H1 (cell line): ENCODE measurements around the gene TNFRSF13B.

Experiments
- ASH2L ChIP-seq: fragments of 200-600, 300-600 bp; sonication (generic); IDR thresholded peaks from one replicate; pipeline ENCODE4 v1.7.1; 2017; ENCODE audit warnings: low read length
- CBX8 ChIP-seq: fragments of 300-800, 300-1000 bp; sonication (generic); IDR thresholded peaks from 2 replicates; pipeline ENCODE4 v1.7.1; 2016; ENCODE audit warnings: low read depth, low read length, borderline replicate concordance
- CTCF ChIP-seq, 3 experiments: IDR thresholded peaks; 1 replicate in 2 of 3; 2 replicates in 1 of 3; pipeline versions ENCODE4 v1.5.1 to v1.6.1; 2011; ENCODE audit warnings: low read length in 3 of 3, mild to moderate bottlenecking in 3 of 3, inconsistent platforms in 2 of 3, low read depth in 1 of 3, moderate library complexity in 1 of 3; ENCODE audit not compliant: insufficient read depth in 1 of 3; ENCODE audit errors: control extremely low read depth in 1 of 3
- EZH2 ChIP-seq: fragments of 200-600 bp; sonication (generic); IDR thresholded peaks from 2 replicates; pipeline ENCODE4 v1.7.1; 2012; ENCODE audit warnings: low read depth, mild to moderate bottlenecking, moderate library complexity, low read length, inconsistent platforms; ENCODE audit not compliant: severe bottlenecking
- FOSL1 ChIP-seq: IDR thresholded peaks from 2 replicates; pipeline ENCODE4 v1.6.1; 2011; ENCODE audit warnings: mild to moderate bottlenecking, low read depth, low read length, moderate library complexity; ENCODE audit not compliant: insufficient read depth
- GABPA ChIP-seq: IDR thresholded peaks from 2 replicates; pipeline ENCODE4 v1.6.1; 2011; ENCODE audit warnings: mild to moderate bottlenecking, low read length, moderate library complexity, borderline replicate concordance; ENCODE audit not compliant: insufficient read depth
- HDAC6 ChIP-seq: IDR thresholded peaks from one replicate; pipeline ENCODE4 v1.7.1; 2012; ENCODE audit warnings: low read depth, mild to moderate bottlenecking, inconsistent platforms, low read length, moderate library complexity
- MAX ChIP-seq: IDR thresholded peaks from 2 replicates; pipeline ENCODE4 v1.6.1; 2012; ENCODE audit warnings: inconsistent platforms
- POLR2A ChIP-seq, 2 experiments: IDR thresholded peaks; 1 replicate in 1 of 2; 2 replicates in 1 of 2; pipeline ENCODE4 v1.6.1; 2011; ENCODE audit warnings: low read depth in 2 of 2, low read length in 2 of 2, mild to moderate bottlenecking in 2 of 2; ENCODE audit errors: control extremely low read depth in 1 of 2
- RNF2 ChIP-seq: fragments of 200-900, 300-1000 bp; sonication (generic); IDR thresholded peaks from 2 replicates; pipeline ENCODE4 v1.7.1; 2016; ENCODE audit warnings: borderline replicate concordance, low read depth, mild to moderate bottlenecking, antibody characterized with exemption, low read length; ENCODE audit not compliant: poor library complexity, severe bottlenecking; ENCODE audit errors: missing control alignments
- SIX5 ChIP-seq: IDR thresholded peaks from 2 replicates; pipeline ENCODE4 v1.6.1; 2011; ENCODE audit warnings: mild to moderate bottlenecking, low read depth, low read length
- TCF12 ChIP-seq: IDR thresholded peaks from 2 replicates; pipeline ENCODE4 v1.6.1; 2011; ENCODE audit warnings: low read depth, mild to moderate bottlenecking, low read length

- TF ChIP-seq HDAC6 (no peak), SIX5 (no peak), POLR2A (IDR thresholded peaks at IDR 0.05; ENCODE audit: control extremely low read depth in 1 of 2, low read depth in 2 of 2, low read length in 2 of 2) (no peak), CTCF (IDR thresholded peaks at IDR 0.05; ENCODE audit: control extremely low read depth in 1 of 3, insufficient read depth in 1 of 3, low read depth in 1 of 3, low read length in 3 of 3) (no peak), MAX (no peak), TCF12 (no peak), RNF2 (no peak), GABPA (no peak), CBX8 (no peak), FOSL1 (no peak), ASH2L (no peak), EZH2 (no peak)
Observed at GRCh38 chr17:16939208-16939576, 32.7 kb downstream of the TNFRSF13B start.
